Rectal smooth muscle tissue (tissue), 1 donor: Measurements from ENCODE around the gene PATE1.

Experiments
- H3K27ac ChIP-seq: one replicate; pipeline ENCODE4 v1.7.0; 2013; ENCODE audit warnings: low read depth, low read length, inconsistent platforms
- H3K27me3 ChIP-seq: one replicate; pipeline ENCODE4 v1.7.0; 2013; ENCODE audit warnings: low read length; ENCODE audit not compliant: control insufficient read depth, insufficient read depth
- H3K36me3 ChIP-seq: one replicate; pipeline ENCODE4 v1.7.0; 2013; ENCODE audit warnings: low read length; ENCODE audit not compliant: control insufficient read depth, insufficient read depth
- H3K4me1 ChIP-seq: one replicate; pipeline ENCODE4 v1.7.0; 2013; ENCODE audit warnings: low read length; ENCODE audit not compliant: control insufficient read depth, insufficient read depth
- H3K4me3 ChIP-seq: one replicate; pipeline ENCODE4 v1.7.0; 2013; ENCODE audit warnings: low read length
- H3K9ac ChIP-seq: one replicate; pipeline ENCODE4 v1.7.0; 2013; ENCODE audit warnings: low read length

The PATE1 gene

DNA sequence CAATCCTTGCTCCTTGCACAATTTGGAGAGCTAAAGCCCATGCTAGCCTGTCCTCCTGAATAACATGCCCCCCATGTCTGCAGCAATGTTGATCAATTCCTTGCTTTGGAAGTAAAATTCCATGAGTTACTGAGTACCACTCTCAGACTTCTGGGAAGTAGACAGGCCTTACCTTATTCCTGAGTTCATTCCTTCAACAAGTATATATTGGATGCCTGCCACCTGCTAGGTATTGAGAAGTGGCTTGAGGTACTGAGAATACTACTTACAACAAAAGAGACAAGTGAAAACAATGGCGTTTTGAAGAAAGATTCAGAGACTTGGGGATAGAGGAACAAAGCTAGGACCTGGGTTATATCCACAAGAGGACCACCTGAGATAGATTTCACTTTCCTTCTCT, 20.2 kb downstream of the PATE1 start:
- Histone ChIP-seq H3K27me3 (no peaks in the 10 kb centered on the region), H3K4me3 (no peak overlapping the region), H3K27ac (no peak overlapping the region), H3K4me1 (no peaks in the 10 kb centered on the region), H3K9ac (no peak overlapping the region), H3K36me3 (no peaks in the 10 kb centered on the region)

DNA sequence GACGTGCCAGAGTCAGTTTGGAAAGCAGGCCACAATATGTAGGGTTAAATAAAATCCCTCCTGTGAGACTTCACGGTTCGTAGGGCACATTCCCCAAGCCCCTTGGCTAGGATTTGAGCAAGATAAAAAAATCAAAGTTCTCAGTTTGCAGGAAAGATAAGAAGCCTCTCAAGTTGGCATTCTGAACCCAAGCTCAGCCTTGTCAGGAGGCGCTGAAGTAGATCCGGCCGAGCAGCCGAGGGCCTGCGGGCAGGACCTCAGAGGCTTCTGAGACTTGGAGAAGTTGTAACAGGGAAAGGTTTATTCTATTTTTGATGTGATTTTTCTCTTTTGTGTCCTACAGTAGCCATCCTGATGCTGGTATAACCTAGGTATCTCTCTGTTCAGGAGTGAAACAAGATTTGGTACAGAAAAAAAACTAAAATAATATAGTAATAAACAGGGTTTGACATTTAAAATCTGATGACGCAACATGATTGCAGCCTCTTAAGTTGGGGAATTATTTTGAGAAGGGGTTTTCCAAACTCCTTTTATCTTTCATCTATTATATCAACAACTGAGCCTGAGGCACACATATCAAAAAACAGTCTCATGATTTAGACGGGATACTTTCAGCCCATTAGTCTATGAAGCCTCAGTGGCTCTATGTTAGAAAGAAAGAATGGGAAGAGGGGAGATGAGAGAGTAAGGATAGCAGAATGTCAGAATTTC, 22.4 kb downstream of the PATE1 start:
- Histone ChIP-seq H3K36me3 (no peaks in the 10 kb centered on the region), H3K4me3 (no peak overlapping the region), H3K27me3 (no peaks in the 10 kb centered on the region), H3K9ac (no peak overlapping the region), H3K27ac (no peak overlapping the region), H3K4me1 (no peaks in the 10 kb centered on the region)

DNA sequence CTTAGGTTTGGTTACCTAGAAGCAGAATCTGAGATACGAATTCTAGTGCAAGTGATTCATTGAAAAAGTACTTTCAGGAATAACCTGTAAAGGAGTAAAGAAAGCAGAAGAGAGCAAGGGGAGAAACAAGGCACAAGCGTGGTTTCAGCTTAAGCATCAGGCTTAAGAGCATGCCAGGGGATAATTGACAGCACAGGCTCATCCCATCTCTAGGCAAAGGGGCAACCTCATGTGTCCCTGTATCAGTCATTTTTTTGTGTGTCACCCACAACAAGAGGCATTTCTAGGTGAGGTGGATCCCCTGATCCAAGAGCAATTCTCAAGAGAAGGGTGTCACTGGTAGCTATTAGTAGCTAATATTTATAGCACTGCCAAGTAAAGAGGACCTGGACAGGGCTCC, 24.5 kb downstream of the PATE1 start:
- Histone ChIP-seq H3K4me1 (no peaks in the 10 kb centered on the region), H3K4me3 (no peak overlapping the region), H3K36me3 (no peaks in the 10 kb centered on the region), H3K9ac (no peak overlapping the region), H3K27ac (no peak overlapping the region), H3K27me3 (no peaks in the 10 kb centered on the region)

DNA sequence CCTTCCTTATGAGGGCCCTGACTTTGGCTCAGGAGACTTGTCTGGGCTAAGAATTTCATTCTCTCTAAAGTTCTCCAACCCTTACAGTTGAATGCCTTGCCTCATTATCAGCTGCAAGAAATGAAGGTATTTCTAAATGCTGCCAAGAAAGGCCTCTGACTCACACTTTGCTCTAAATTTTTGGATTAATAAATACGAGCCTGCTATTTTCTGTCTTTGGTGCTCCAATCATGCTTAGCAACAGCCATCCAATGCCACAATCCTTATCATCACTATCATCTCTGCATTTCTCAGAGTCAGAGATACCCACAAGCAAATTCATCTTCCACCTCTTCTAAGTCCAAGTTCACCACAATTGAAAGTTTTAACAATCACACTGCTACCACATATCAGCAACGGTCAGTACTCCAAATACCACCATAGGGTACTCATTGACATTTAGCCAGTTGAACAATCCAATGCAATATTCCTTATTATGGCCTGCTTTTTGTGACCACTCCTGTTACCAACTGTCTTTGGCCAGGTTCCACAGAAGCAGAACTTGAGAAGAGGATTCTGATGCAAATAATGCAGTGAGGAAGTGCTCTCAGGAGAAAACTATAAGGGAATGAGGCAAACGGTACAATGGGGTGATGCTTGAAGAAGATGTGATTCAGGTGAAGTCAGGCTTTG, 26.9 kb downstream of the PATE1 start:
- Histone ChIP-seq H3K4me1 (no peaks in the 10 kb centered on the region), H3K27me3 (no peaks in the 10 kb centered on the region), H3K27ac (no peak overlapping the region), H3K9ac (no peak overlapping the region), H3K36me3 (no peaks in the 10 kb centered on the region), H3K4me3 (no peak overlapping the region)

DNA sequence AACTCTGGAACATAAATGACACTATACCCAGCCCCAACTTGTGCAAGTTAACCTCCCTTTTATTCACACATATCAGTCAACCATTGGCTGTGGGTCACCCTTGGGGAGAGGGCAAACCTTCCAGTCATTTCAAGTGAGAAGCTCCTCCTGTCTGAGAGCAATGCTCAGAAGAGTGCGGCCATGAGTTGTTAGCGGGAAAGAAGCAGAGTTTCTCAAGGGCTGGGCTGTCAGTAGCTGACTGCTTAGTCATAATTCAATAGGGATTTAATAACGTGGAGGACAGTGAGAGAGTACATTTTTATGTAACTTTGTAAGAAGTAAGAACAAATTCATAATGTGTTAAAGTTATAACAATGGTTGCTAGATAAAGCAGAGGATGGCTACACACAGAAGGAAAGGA, 27.4 kb downstream of the PATE1 start:
- H3K27ac ChIP-seq: no peak overlapping the region
- no peak overlapping the region for H3K4me3 ChIP-seq
- no peaks in the 10 kb centered on the region for H3K36me3 ChIP-seq
- H3K27me3 ChIP-seq: no peaks in the 10 kb centered on the region
- no peaks in the 10 kb centered on the region for H3K4me1 ChIP-seq
- H3K9ac ChIP-seq: no peak overlapping the region

DNA sequence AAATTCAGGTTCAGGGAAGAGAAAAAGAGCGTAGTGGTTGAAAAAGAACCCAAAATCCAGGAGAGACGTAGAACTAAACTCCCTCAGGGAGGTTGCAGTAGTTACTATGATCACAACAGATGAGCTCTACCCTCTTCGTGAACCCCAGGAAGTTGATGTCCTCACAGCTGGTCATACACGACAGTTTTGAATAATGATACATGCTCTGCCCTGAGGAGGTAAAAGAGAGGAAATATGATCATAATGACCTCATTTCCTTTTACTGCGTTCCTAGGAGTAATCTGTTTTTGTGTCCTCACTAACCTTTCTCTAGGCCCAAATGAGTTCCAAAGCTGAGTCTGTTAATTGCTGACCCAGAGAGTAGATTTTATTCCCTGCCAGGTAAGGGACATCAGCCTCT, 31.2 kb downstream of the PATE1 start:
- Histone ChIP-seq H3K27me3 (no peaks in the 10 kb centered on the region), H3K36me3 (no peaks in the 10 kb centered on the region), H3K4me1 (no peaks in the 10 kb centered on the region), H3K4me3 (no peak overlapping the region), H3K27ac (no peak overlapping the region), H3K9ac (no peak overlapping the region)

DNA sequence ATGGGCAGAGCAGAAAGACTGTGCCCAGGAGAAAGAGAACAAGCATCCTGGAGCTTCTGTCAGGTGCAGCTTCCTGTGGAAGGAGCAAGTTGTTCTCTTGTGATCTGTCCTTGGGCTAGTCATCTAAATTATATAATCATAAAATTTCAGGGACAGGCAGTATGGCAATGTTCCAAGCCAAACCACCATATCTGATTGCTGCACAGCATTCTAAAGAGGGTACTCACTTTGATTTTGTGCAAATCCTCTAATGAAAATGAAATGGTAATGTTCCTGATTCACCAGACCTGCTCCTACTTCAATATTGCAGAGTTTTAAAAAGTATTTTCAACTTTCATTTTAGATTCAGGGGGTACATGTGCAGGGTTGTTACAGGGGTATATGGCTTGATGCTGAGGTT, 32.6 kb downstream of the PATE1 start, which contains the start of gene PATE2:
Gene PATE2 (minus strand): TSS at position 101 of the 400 bp plus-strand sequence. CDS start 55 bp downstream, at position 46.
- no peak within 1 kb of the TSS for H3K27ac ChIP-seq

DNA sequence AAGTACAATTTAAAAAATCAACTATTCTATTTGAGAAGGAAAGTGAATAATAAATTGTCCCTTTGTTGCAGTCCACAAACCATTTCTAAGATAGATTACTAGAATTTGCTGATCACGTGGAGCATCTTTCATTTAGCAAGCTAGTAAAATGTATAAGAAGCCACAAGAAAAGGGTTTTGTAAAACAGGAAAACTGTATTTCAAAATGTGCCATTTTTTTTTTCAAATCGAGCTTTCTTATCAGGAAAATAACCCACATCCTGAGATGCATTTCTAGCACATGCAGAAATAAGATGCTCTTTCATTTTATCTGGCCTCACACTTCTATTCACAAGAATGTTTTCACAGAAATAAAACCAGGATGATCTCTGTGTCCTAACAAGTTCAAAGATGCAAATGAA, 38.6 kb downstream of the PATE1 start:
- no peaks in the 10 kb centered on the region for H3K4me1 ChIP-seq
- no peak overlapping the region for H3K27ac ChIP-seq
- H3K9ac ChIP-seq: no peak overlapping the region
- H3K36me3 ChIP-seq: no peaks in the 10 kb centered on the region
- no peak overlapping the region for H3K4me3 ChIP-seq
- H3K27me3 ChIP-seq: no peaks in the 10 kb centered on the region

More for the DNA sequence above, 32.6 kb downstream of the PATE1 start, which contains the start of gene PATE2:
- Histone ChIP-seq H3K27me3 (no peaks in the 10 kb centered on the region), H3K36me3 (no peaks in the 10 kb centered on the region), H3K9ac (no peak within 1 kb of the TSS), H3K4me1 (no peaks in the 10 kb centered on the region), H3K4me3 (no peak within 1 kb of the TSS)

DNA sequence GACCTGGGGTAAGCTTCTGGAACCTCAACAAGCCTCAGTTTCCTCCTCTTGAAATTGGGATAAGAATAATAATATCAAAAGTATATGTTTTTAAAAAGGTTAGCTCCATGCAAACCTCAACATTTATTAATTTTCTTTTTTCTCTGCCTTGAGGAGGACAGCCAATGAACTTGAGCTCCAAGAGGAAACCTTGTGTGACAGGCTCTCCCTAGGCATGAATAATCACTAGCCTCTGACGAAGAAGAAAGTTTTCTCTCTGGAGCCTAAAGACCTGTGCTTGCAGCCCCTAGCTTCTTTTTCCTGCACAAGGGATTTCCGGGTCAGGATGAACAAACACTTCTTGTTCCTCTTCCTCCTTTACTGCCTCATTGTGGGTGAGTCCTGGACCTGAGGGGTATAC, 41.7 kb downstream of the PATE1 start, which contains the start of gene PATE3:
Gene PATE3 (plus strand): TSS at position 301 of the 400 bp plus-strand sequence. CDS start 25 bp downstream, at position 326.
- Histone ChIP-seq H3K4me1 (no peaks in the 10 kb centered on the region), H3K9ac (no peak within 1 kb of the TSS), H3K27ac (no peak within 1 kb of the TSS), H3K27me3 (no peaks in the 10 kb centered on the region), H3K4me3 (no peak within 1 kb of the TSS), H3K36me3 (no peaks in the 10 kb centered on the region)

DNA sequence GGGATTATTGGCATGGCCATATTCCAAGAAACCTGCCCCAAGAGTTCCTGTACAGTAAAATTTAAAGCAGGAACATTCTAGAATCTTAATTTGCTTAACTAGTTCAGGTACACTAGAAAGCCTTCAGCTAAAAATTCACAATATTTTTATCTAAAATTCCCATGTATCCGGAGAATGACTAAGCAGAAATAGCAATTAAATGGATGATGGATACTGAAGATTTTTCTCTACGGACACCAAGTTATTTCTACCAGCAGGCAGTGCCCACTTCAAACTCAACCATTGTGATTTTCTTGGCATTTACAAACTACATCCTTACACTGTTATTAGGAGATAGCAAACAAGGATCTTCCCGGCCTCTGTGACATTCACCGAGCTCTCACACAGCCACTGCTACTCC, 44.7 kb downstream of the PATE1 start:
- H3K9ac ChIP-seq: no peak overlapping the region
- H3K27ac ChIP-seq: no peak overlapping the region
- H3K4me1 ChIP-seq: no peaks in the 10 kb centered on the region
- no peaks in the 10 kb centered on the region for H3K27me3 ChIP-seq
- H3K36me3 ChIP-seq: no peaks in the 10 kb centered on the region
- no peak overlapping the region for H3K4me3 ChIP-seq

DNA sequence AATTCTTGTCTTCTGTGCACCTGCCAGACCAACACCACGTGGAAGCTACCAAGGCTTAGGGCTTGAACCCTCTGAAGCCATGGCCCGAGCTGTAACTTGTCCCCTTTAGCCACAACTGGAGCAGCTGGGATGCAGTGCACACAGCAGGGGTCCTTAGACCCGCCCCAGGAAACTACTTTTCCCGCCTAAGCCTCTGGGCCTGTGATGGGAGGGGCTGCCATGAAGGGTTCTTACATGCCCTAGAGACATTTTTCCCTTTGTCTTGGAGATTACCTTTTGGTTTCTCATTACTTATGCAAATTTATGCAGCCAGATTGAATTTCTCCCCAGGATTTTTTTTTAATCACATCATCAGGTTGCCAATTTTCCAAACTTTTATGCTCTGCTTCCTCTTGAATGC, 51.6 kb downstream of the PATE1 start:
- no peaks in the 10 kb centered on the region for H3K36me3 ChIP-seq
- no peaks in the 10 kb centered on the region for H3K27me3 ChIP-seq
- no peak overlapping the region for H3K9ac ChIP-seq
- no peak overlapping the region for H3K4me3 ChIP-seq
- H3K27ac ChIP-seq: no peak overlapping the region
- H3K4me1 ChIP-seq: no peaks in the 10 kb centered on the region
